ENCODE results near the gene ZNHIT6.

ZNHIT6 gene

GRCh38 chr1:85659174-85659573 lies 49.1 kb downstream of the ZNHIT6 start:
- no peaks in the 10 kb centered on the region for H3K79me1 ChIP-seq (ENCODE audit: low read depth, low read length)
- no peak overlapping the region for H3K27ac ChIP-seq (replicated peaks; ENCODE audit: low read length)
- H3K4me2 ChIP-seq (ENCODE audit: insufficient read depth, low read length, poor library complexity, severe bottlenecking), result no peak overlapping the region

GRCh38 chr1:85656948-85657347 lies 51.3 kb downstream of the ZNHIT6 start:
- Histone ChIP-seq H3K4me3 (ENCODE audit: low read length in 2 of 2) (no peak overlapping the region), H3K23ac (ENCODE audit: low read depth, low read length, poor library complexity) (no peak overlapping the region), H3K4me1 (ENCODE audit: control insufficient read depth in 2 of 2, insufficient read depth in 1 of 2, low read depth in 1 of 2, low read length in 2 of 2) (no peaks in the 10 kb centered on the region), H2AFZ (ENCODE audit: low read length) (no peak overlapping the region), H3K27ac (replicated peaks; ENCODE audit: low read length) (no peak overlapping the region), H4K8ac (ENCODE audit: low read depth, low read length) (no peak overlapping the region), H3K9ac (ENCODE audit: low read depth, low read length, poor library complexity) (no peak overlapping the region), H2BK5ac (ENCODE audit: low read length) (no peak overlapping the region), H2BK120ac (ENCODE audit: low read depth, low read length) (no peak overlapping the region), H4K91ac (ENCODE audit: low read depth, low read length, poor library complexity) (no peak overlapping the region), H3K18ac (ENCODE audit: low read length) (no peak overlapping the region), H2BK15ac (ENCODE audit: low read length) (no peak overlapping the region), H2BK12ac (ENCODE audit: low read length) (no peak overlapping the region), H3K36me3 (replicated peaks in 1 of 2; ENCODE audit: control insufficient read depth in 2 of 2, insufficient read depth in 2 of 2, low read length in 2 of 2) (peaks cover 0 to 44% of the 10 kb centered on the region in 2 donors), H3K9me3 (replicated peaks in 1 of 2; ENCODE audit: control insufficient read depth in 2 of 2, insufficient read depth in 1 of 2, low read depth in 1 of 2, low read length in 2 of 2) (no peaks in the 10 kb centered on the region), H3K4ac (ENCODE audit: low read length) (no peak overlapping the region), H3K27me3 (ENCODE audit: control insufficient read depth in 3 of 3, insufficient read depth in 3 of 3, low read depth in 1 of 3, low read length in 3 of 3) (no peaks in the 10 kb centered on the region), H3K4me2 (ENCODE audit: insufficient read depth, low read length, poor library complexity, severe bottlenecking) (no peak overlapping the region), H3K79me1 (ENCODE audit: low read depth, low read length) (no peaks in the 10 kb centered on the region), H2AK5ac (ENCODE audit: low read depth, low read length) (no peak overlapping the region), H3K14ac (ENCODE audit: low read length) (no peak overlapping the region)
- no peak for DNase-seq (ENCODE audit: low spot score)
- no CpG with 5 or more reads among the region's 1 CpG for WGBS, 2 donors (ENCODE audit: extremely low coverage in 2 of 2, insufficient read length in 2 of 2, insufficient replicate concordance in 1 of 2)

More at GRCh38 chr1:85659174-85659573, 49.1 kb downstream of the ZNHIT6 start:
- Histone ChIP-seq H4K8ac (ENCODE audit: low read depth, low read length) (no peak overlapping the region), H3K4ac (ENCODE audit: low read length) (no peak overlapping the region), H3K23ac (ENCODE audit: low read depth, low read length, poor library complexity) (no peak overlapping the region), H3K36me3 (replicated peaks in 1 of 2; ENCODE audit: control insufficient read depth in 2 of 2, insufficient read depth in 2 of 2, low read length in 2 of 2) (peaks cover 0 to 22% of the 10 kb centered on the region in 2 donors), H3K9ac (ENCODE audit: low read depth, low read length, poor library complexity) (no peak overlapping the region), H2BK120ac (ENCODE audit: low read depth, low read length) (no peak overlapping the region), H3K4me3 (ENCODE audit: low read length in 2 of 2) (no peak overlapping the region), H2BK15ac (ENCODE audit: low read length) (no peak overlapping the region), H2AFZ (ENCODE audit: low read length) (no peak overlapping the region), H4K91ac (ENCODE audit: low read depth, low read length, poor library complexity) (no peak overlapping the region), H3K4me1 (ENCODE audit: control insufficient read depth in 2 of 2, insufficient read depth in 1 of 2, low read depth in 1 of 2, low read length in 2 of 2) (no peaks in the 10 kb centered on the region), H3K14ac (ENCODE audit: low read length) (no peak overlapping the region), H2AK5ac (ENCODE audit: low read depth, low read length) (no peak overlapping the region), H3K18ac (ENCODE audit: low read length) (no peak overlapping the region), H3K9me3 (replicated peaks in 1 of 2; ENCODE audit: control insufficient read depth in 2 of 2, insufficient read depth in 1 of 2, low read depth in 1 of 2, low read length in 2 of 2) (no peaks in the 10 kb centered on the region), H2BK5ac (ENCODE audit: low read length) (no peak overlapping the region), H2BK12ac (ENCODE audit: low read length) (no peak overlapping the region), H3K27me3 (ENCODE audit: control insufficient read depth in 3 of 3, insufficient read depth in 3 of 3, low read depth in 1 of 3, low read length in 3 of 3) (no peaks in the 10 kb centered on the region)
- no peak for DNase-seq (ENCODE audit: low spot score)
- WGBS, 2 donors (ENCODE audit: extremely low coverage in 2 of 2, insufficient read length in 2 of 2, insufficient replicate concordance in 1 of 2), result no CpG with 5 or more reads among the region's 1 CpG

GRCh38 chr1:85656256-85656655 lies 52.0 kb downstream of the ZNHIT6 start:
- H4K91ac ChIP-seq (ENCODE audit: low read depth, low read length, poor library complexity), result no peak overlapping the region
- H2BK12ac ChIP-seq (ENCODE audit: low read length), result no peak overlapping the region
- no peak overlapping the region for H3K18ac ChIP-seq (ENCODE audit: low read length)
- H3K4me2 ChIP-seq (ENCODE audit: insufficient read depth, low read length, poor library complexity, severe bottlenecking), result no peak overlapping the region
- H3K23ac ChIP-seq (ENCODE audit: low read depth, low read length, poor library complexity), result no peak overlapping the region
- no peaks in the 10 kb centered on the region for H3K79me1 ChIP-seq (ENCODE audit: low read depth, low read length)
- no peak overlapping the region for H3K4me3 ChIP-seq (ENCODE audit: low read length in 2 of 2)
- H3K36me3 ChIP-seq (replicated peaks in 1 of 2; ENCODE audit: control insufficient read depth in 2 of 2, insufficient read depth in 2 of 2, low read length in 2 of 2), result peaks cover 0 to 50% of the 10 kb centered on the region in 2 donors
- no peak overlapping the region for H2BK15ac ChIP-seq (ENCODE audit: low read length)
- H3K9me3 ChIP-seq (replicated peaks in 1 of 2; ENCODE audit: control insufficient read depth in 2 of 2, insufficient read depth in 1 of 2, low read depth in 1 of 2, low read length in 2 of 2), result no peaks in the 10 kb centered on the region
- WGBS, 2 donors (ENCODE audit: extremely low coverage in 2 of 2, insufficient read length in 2 of 2, insufficient replicate concordance in 1 of 2), result no CpG with 5 or more reads among the region's 1 CpG
- no peak overlapping the region for H3K14ac ChIP-seq (ENCODE audit: low read length)
- DNase-seq (ENCODE audit: low spot score), result no peak
- no peak overlapping the region for H2BK120ac ChIP-seq (ENCODE audit: low read depth, low read length)
- no peak overlapping the region for H3K9ac ChIP-seq (ENCODE audit: low read depth, low read length, poor library complexity)
- no peaks in the 10 kb centered on the region for H3K27me3 ChIP-seq (ENCODE audit: control insufficient read depth in 3 of 3, insufficient read depth in 3 of 3, low read depth in 1 of 3, low read length in 3 of 3)
- no peak overlapping the region for H3K4ac ChIP-seq (ENCODE audit: low read length)
- no peaks in the 10 kb centered on the region for H3K4me1 ChIP-seq (ENCODE audit: control insufficient read depth in 2 of 2, insufficient read depth in 1 of 2, low read depth in 1 of 2, low read length in 2 of 2)
- no peak overlapping the region for H2BK5ac ChIP-seq (ENCODE audit: low read length)
- H4K8ac ChIP-seq (ENCODE audit: low read depth, low read length), result no peak overlapping the region
- H2AFZ ChIP-seq (ENCODE audit: low read length), result no peak overlapping the region
- no peak overlapping the region for H3K27ac ChIP-seq (replicated peaks; ENCODE audit: low read length)
- H2AK5ac ChIP-seq (ENCODE audit: low read depth, low read length), result no peak overlapping the region

GRCh38 chr1:85655315-85655714 lies 52.9 kb downstream of the ZNHIT6 start:
- Histone ChIP-seq H3K14ac (ENCODE audit: low read length) (no peak overlapping the region), H2BK15ac (ENCODE audit: low read length) (no peak overlapping the region), H3K9me3 (replicated peaks in 1 of 2; ENCODE audit: control insufficient read depth in 2 of 2, insufficient read depth in 1 of 2, low read depth in 1 of 2, low read length in 2 of 2) (peaks cover 0 to under 1% of the 10 kb centered on the region in 2 donors), H3K4me2 (ENCODE audit: insufficient read depth, low read length, poor library complexity, severe bottlenecking) (no peak overlapping the region), H3K23ac (ENCODE audit: low read depth, low read length, poor library complexity) (no peak overlapping the region), H3K9ac (ENCODE audit: low read depth, low read length, poor library complexity) (no peak overlapping the region), H2BK120ac (ENCODE audit: low read depth, low read length) (no peak overlapping the region), H3K27me3 (ENCODE audit: control insufficient read depth in 3 of 3, insufficient read depth in 3 of 3, low read depth in 1 of 3, low read length in 3 of 3) (no peaks in the 10 kb centered on the region), H2AFZ (ENCODE audit: low read length) (no peak overlapping the region), H3K4me3 (ENCODE audit: low read length in 2 of 2) (no peak overlapping the region), H2AK5ac (ENCODE audit: low read depth, low read length) (no peak overlapping the region), H3K4ac (ENCODE audit: low read length) (no peak overlapping the region), H2BK5ac (ENCODE audit: low read length) (no peak overlapping the region), H3K18ac (ENCODE audit: low read length) (no peak overlapping the region), H3K79me1 (ENCODE audit: low read depth, low read length) (no peaks in the 10 kb centered on the region), H4K8ac (ENCODE audit: low read depth, low read length) (no peak overlapping the region), H3K36me3 (replicated peaks in 1 of 2; ENCODE audit: control insufficient read depth in 2 of 2, insufficient read depth in 2 of 2, low read length in 2 of 2) (peaks cover 0 to 50% of the 10 kb centered on the region in 2 donors), H3K27ac (replicated peaks; ENCODE audit: low read length) (no peak overlapping the region), H3K4me1 (ENCODE audit: control insufficient read depth in 2 of 2, insufficient read depth in 1 of 2, low read depth in 1 of 2, low read length in 2 of 2) (no peaks in the 10 kb centered on the region), H4K91ac (ENCODE audit: low read depth, low read length, poor library complexity) (no peak overlapping the region), H2BK12ac (ENCODE audit: low read length) (no peak overlapping the region)
- no peak for DNase-seq (ENCODE audit: low spot score)
- 100% methylated on average over 1 of the region's 1 CpG; no CpG with 5 or more reads in 1 of the 2 donors for WGBS, 2 donors (ENCODE audit: extremely low coverage in 2 of 2, insufficient read length in 2 of 2, insufficient replicate concordance in 1 of 2)
